Endothelial cell of umbilical vein (primary cell): ENCODE data around the gene GSC2. TPM values are rescaled to one million over a fixed set of nuclear protein-coding genes. Genes with fewer than 3 reads are reported as not detected.

Experiments
- BruUV-seq: library from RNA; stranded (reverse); fragments of 400-500 nt; replicated peaks from 2 replicates; lab custom pipeline; 2021; lab: Mats Ljungman, UMichigan
- CTCF ChIA-PET: fragments of 300-600, 350-600 bp; sonication (Branson Sonifier 250); formaldehyde crosslinking; loops from one replicate; lab custom pipeline; 2021; ENCODE audit warnings: antibody characterized with exemption, inconsistent platforms; lab: Charles Lee
- POLR2A ChIA-PET: fragments of 300-600, 350-600 bp; sonication (Branson Sonifier 250); formaldehyde crosslinking; loops from one replicate; lab custom pipeline; 2021; ENCODE audit warnings: antibody characterized with exemption, inconsistent platforms; lab: Charles Lee
- DNase-seq: peaks from one replicate; pipeline ENCODE4 v3.0.0-alpha.2; 2011; ENCODE audit warnings: low read depth, low spot score
- FAIRE-seq: peaks from 2 replicates; lab custom pipeline; 2011; peaks lifted over from hg19 to GRCh38; lab: Jason Lieb, UNC
- H2AFZ ChIP-seq: 2 replicates; pipeline ENCODE4 v1.6.0; 2012; ENCODE audit warnings: low read depth, low read length, control low read depth, inconsistent platforms
- H3K27ac ChIP-seq: 2 replicates; pipeline ENCODE4 v1.5.1; 2011; ENCODE audit warnings: low read depth, mild to moderate bottlenecking, control low read depth, low read length, moderate library complexity; ENCODE audit not compliant: insufficient read depth
- H3K27me3 ChIP-seq, 2 experiments: 2 replicates each; pipeline versions ENCODE4 v1.6.0 to v1.6.1; 2011; ENCODE audit warnings: low read length in 2 of 2, mixed read lengths in 1 of 2; ENCODE audit not compliant: control insufficient read depth in 2 of 2, insufficient read depth in 2 of 2
- H3K36me3 ChIP-seq, 2 experiments: 2 replicates in 1 of 2; 3 replicates in 1 of 2; pipeline ENCODE4 v1.5.1; 2011; ENCODE audit warnings: low read length in 2 of 2, mild to moderate bottlenecking in 1 of 2, moderate library complexity in 1 of 2; ENCODE audit not compliant: control insufficient read depth in 2 of 2, insufficient read depth in 2 of 2; ENCODE audit errors: extremely low read depth in 1 of 2
- H3K4me1 ChIP-seq: 3 replicates; pipeline ENCODE4 v1.5.1; 2011; ENCODE audit warnings: mild to moderate bottlenecking, low read length; ENCODE audit not compliant: control insufficient read depth, insufficient read depth; ENCODE audit errors: extremely low read depth
- H3K4me2 ChIP-seq: 2 replicates; pipeline ENCODE4 v1.6.1; 2011; ENCODE audit warnings: low read length, control low read depth, mixed read lengths; ENCODE audit not compliant: insufficient read depth
- H3K4me3 ChIP-seq, 3 experiments: fragments of 200-600 bp in 1 of 3; sonication (generic), shearing (Covaris generic) in 1 of 3; replicated peaks in 1 of 3; 2 replicates each; pipeline ENCODE4 v1.5.1; 2011 to 2016; ENCODE audit warnings: control low read depth in 3 of 3, low read length in 3 of 3, mild to moderate bottlenecking in 2 of 3, inconsistent platforms in 1 of 3, low read depth in 1 of 3, moderate library complexity in 1 of 3; ENCODE audit not compliant: insufficient read depth in 1 of 3
- H3K79me2 ChIP-seq: 2 replicates; pipeline ENCODE4 v1.6.0; 2012; ENCODE audit warnings: low read length, inconsistent platforms; ENCODE audit not compliant: control insufficient read depth, insufficient read depth
- H3K9ac ChIP-seq: replicated peaks from 2 replicates; pipeline ENCODE3; 2011; ENCODE audit warnings: low read length, control low read depth; ENCODE audit not compliant: insufficient read depth; ENCODE audit errors: extremely low read depth
- H3K9me1 ChIP-seq: replicated peaks from 3 replicates; pipeline ENCODE4 v1.6.0; 2011; ENCODE audit warnings: mild to moderate bottlenecking, low read length; ENCODE audit not compliant: control insufficient read depth, insufficient read depth; ENCODE audit errors: extremely low read depth
- H3K9me3 ChIP-seq: replicated peaks from 2 replicates; pipeline ENCODE4 v1.5.1; 2012; ENCODE audit warnings: low read length, inconsistent platforms; ENCODE audit not compliant: control insufficient read depth, insufficient read depth
- H4K20me1 ChIP-seq: replicated peaks from 2 replicates; pipeline ENCODE3; 2011; ENCODE audit warnings: mild to moderate bottlenecking, low read length; ENCODE audit not compliant: control insufficient read depth, insufficient read depth; ENCODE audit errors: extremely low read depth
- EZH2 ChIP-seq: IDR thresholded peaks from 2 replicates; pipeline ENCODE4 v1.6.1; 2012; ENCODE audit warnings: borderline replicate concordance, low read depth, mild to moderate bottlenecking, moderate library complexity, low read length, inconsistent platforms; ENCODE audit not compliant: severe bottlenecking
- FOS ChIP-seq: IDR thresholded peaks from 2 replicates; pipeline ENCODE4 v1.6.1; 2011; ENCODE audit warnings: mild to moderate bottlenecking, low read length, moderate library complexity, borderline replicate concordance; ENCODE audit not compliant: insufficient read depth
- GATA2 ChIP-seq: IDR thresholded peaks from 2 replicates; pipeline ENCODE4 v1.7.0; 2011; ENCODE audit warnings: low read depth, mild to moderate bottlenecking, moderate library complexity, mixed read lengths, low read length; ENCODE audit not compliant: insufficient read length, insufficient read depth
- JUN ChIP-seq: IDR thresholded peaks from 2 replicates; pipeline ENCODE4 v1.6.1; 2011; ENCODE audit warnings: borderline replicate concordance, low read depth; ENCODE audit not compliant: insufficient read length, insufficient read depth
- MYC ChIP-seq: IDR thresholded peaks from one replicate; pipeline ENCODE4 v1.6.1; 2011; ENCODE audit warnings: mild to moderate bottlenecking, low read depth, low read length
- POLR2A ChIP-seq: IDR thresholded peaks from 2 replicates; pipeline ENCODE4 v1.6.1; 2012; ENCODE audit warnings: low read depth, mild to moderate bottlenecking, control low read depth, low read length
- POLR2AphosphoS5 ChIP-seq: IDR thresholded peaks from 2 replicates; pipeline ENCODE4 v1.6.1; 2012; ENCODE audit warnings: low read depth, mild to moderate bottlenecking, control low read depth, low read length, moderate library complexity; ENCODE audit not compliant: insufficient read depth
- dilution Hi-C: fragments of 300-500 bp; cut with MboI; formaldehyde crosslinking; loops from one replicate; pipeline ENCODE4 v1.15.0; 2019; ENCODE audit warnings: low sequenced_read_pairs; ENCODE audit not compliant: extremely low pct_ligation_motif_present
- intact Hi-C: fragments of 100-400 bp; cut with micrococcal nuclease; formaldehyde crosslinking; loops from one replicate; pipeline ENCODE4 v1.10.0; 2022
- polyA plus RNA-seq, 4 experiments: library from polyadenylated mRNA; depleted of rRNA in 3 of 4; stranded (reverse) in 3 of 4; unstranded in 1 of 4; fragments of >200 nt; gene quantifications; 2 replicates each; pipeline versions ENCODE4 v1.2.1 to v1.2.3, GENCODE V29; 2011 to 2012; ENCODE audit warnings: missing spikeins in 1 of 4
- total RNA-seq: library from RNA; stranded (reverse); gene quantifications from 2 replicates; pipeline ENCODE4 v1.2.3, GENCODE V29; 2021
- TF ChIP-seq, protein P1 (sequence below), 2 donors: IDR thresholded peaks; 1 replicate in 1 of 2; 2 replicates in 1 of 2; pipeline ENCODE4 v1.5.1; 2011; ENCODE audit warnings: low read length in 2 of 2, mild to moderate bottlenecking in 2 of 2, moderate library complexity in 2 of 2, control low read depth in 1 of 2, inconsistent platforms in 1 of 2, low read depth in 1 of 2; ENCODE audit not compliant: insufficient read depth in 1 of 2; ENCODE audit errors: extremely low read depth in 1 of 2
- TF ChIP-seq, protein P2 (sequence below): IDR thresholded peaks from 2 replicates; pipeline ENCODE4 v1.6.1; 2011; ENCODE audit not compliant: insufficient read depth, insufficient read length

GSC2 gene
- total and polyA plus RNA-seq, 2 donors (not counting 3 experiments of a cell fraction or from before 2014, with no cell fraction given), result not detected

DNA sequence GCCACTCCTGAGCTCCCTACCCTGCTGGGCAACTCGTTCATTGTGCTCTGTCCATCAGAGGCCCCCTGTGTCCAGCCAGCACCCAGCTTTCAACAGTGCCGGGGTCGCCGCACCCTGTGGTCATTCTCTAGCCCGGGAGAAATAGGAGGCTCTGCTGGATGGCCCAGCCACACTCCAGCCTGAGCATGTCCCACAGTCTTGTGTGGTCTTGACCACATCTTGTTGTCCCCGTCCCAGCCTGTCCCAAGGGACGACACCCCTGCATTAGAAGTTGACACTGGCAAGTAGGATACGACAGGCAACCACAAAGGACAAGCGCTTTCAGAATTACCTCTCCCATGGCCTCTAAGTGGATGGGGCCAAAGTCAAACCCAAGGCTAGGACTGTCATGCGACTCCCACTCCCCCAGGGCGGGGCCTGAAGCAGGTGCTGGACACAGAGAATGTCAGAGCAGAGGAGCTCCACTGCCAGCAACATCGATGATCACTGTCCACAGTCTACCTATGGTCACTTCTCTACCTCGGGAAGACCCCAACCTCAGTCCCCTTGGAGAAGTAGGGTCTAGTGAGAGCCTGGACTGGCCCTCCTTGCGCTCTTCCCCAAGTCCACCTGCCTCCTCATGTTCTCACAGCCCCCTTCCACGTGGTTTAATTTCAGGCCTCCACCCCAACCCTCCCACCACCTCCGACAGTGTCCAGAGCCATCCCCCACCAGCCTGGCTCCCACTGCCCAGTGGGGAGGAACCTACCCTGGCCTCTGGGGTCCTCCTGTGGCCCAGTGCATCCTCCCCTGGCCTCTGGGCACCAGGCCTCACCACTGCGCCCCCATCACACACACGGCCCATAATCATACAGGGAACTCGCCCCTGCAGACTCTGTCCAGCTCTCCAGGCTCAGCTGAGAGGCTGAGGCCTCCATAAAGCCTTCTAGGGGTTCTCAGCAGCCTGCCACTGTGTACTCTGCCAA is 23.5 kb downstream of the GSC2 start:
- POLR2A ChIA-PET, result no interaction called here
- Histone ChIP-seq H2AFZ (no peak overlapping the region), H3K36me3 (no peaks in the 10 kb centered on the region), H3K4me1 (no peaks in the 10 kb centered on the region), H3K4me3 (no peak overlapping the region), H3K9me1 (no peaks in the 10 kb centered on the region), H3K9me3 (no peaks in the 10 kb centered on the region), H3K27ac (no peak overlapping the region), H4K20me1 (no peaks in the 10 kb centered on the region), H3K9ac (no peak overlapping the region), H3K4me2 (no peak overlapping the region), H3K79me2 (peaks cover 4% of the 10 kb centered on the region), H3K27me3 (no peaks in the 10 kb centered on the region)
- no peak for FAIRE-seq
- dilution Hi-C loops, result no loop called here
- no peak for DNase-seq
- intact Hi-C loops, result no loop called here
- no TSS peak for BruUV-seq
- TF ChIP-seq JUN (no peak), MYC (no peak), POLR2AphosphoS5 (no peak), POLR2A (no peak), FOS (no peak), GATA2 (no peak), EZH2 (no peak)
- TF ChIP-seq, protein P1, sequence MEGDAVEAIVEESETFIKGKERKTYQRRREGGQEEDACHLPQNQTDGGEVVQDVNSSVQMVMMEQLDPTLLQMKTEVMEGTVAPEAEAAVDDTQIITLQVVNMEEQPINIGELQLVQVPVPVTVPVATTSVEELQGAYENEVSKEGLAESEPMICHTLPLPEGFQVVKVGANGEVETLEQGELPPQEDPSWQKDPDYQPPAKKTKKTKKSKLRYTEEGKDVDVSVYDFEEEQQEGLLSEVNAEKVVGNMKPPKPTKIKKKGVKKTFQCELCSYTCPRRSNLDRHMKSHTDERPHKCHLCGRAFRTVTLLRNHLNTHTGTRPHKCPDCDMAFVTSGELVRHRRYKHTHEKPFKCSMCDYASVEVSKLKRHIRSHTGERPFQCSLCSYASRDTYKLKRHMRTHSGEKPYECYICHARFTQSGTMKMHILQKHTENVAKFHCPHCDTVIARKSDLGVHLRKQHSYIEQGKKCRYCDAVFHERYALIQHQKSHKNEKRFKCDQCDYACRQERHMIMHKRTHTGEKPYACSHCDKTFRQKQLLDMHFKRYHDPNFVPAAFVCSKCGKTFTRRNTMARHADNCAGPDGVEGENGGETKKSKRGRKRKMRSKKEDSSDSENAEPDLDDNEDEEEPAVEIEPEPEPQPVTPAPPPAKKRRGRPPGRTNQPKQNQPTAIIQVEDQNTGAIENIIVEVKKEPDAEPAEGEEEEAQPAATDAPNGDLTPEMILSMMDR (IDR thresholded peaks at IDR 0.05; ENCODE audit: extremely low read depth in 1 of 2, insufficient read depth in 1 of 2, low read depth in 1 of 2, low read length in 2 of 2), result no peak
- TF ChIP-seq, protein P2, sequence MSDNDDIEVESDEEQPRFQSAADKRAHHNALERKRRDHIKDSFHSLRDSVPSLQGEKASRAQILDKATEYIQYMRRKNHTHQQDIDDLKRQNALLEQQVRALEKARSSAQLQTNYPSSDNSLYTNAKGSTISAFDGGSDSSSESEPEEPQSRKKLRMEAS, result no peak
- CTCF ChIA-PET, result interaction anchor here (1.4 kb wide), 1 partner anchor 18 kb away, joined by 5 read pairs; the partner anchor contains the start of gene ESS2
